ENCODE results near the gene FNDC3B. TPM values are rescaled to one million over a fixed set of nuclear protein-coding genes. Genes with fewer than 3 reads are reported as not detected.

The FNDC3B gene
- total and polyA plus RNA-seq, 2 donors (not counting 1 experiment from before 2014, with no cell fraction given), result 1.2 to 9.2 TPM

DNA sequence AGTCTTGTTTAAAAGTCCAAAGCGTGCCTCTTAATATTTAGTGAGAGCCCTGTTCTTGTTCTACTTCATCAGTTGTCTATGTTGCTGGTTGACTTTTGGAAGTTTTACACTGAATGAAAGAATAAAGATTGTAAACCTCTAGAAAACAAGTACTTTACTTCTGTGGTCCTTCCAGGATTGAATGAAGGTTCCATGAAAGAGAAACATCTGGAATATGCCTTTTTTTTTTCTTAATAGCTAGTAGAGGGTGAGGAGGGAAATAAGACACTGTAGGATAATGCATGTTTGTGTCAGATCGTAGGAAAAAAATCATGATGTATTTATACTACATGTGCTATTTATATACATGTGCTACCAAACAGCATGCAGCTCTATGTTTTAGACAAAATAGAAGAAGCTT is 205.9 kb downstream of the FNDC3B start:
- H3K4me1 ChIP-seq (ENCODE audit: control insufficient read depth in 2 of 2, insufficient read depth in 2 of 2, low read length in 2 of 2), result no peaks in the 10 kb centered on the region
- H3K9me3 ChIP-seq (ENCODE audit: control extremely low read depth in 1 of 3, control insufficient read depth in 2 of 3, insufficient read depth in 1 of 3, low read length in 2 of 3), result peaks cover 0 to 8% (median 5%) of the 10 kb centered on the region in 3 donors
- Mint-ChIP-seq H3K27me3 (no peaks in the 10 kb centered on the region), H3K27ac (no peak overlapping the region), H3K4me3 (no peak overlapping the region), H3K4me1 (no peaks in the 10 kb centered on the region), H3K9me3 (ENCODE audit: insufficient read depth) (peaks cover 14% of the 10 kb centered on the region)
- intact Hi-C loops (cut with micrococcal nuclease), result no loop called here
- H3K27ac ChIP-seq (ENCODE audit: low read length in 2 of 2), result no peak overlapping the region
- ATAC-seq (ENCODE audit: low read depth) (no peak), DNase-seq (no peak)
- H3K79me2 ChIP-seq (ENCODE audit: control insufficient read depth, insufficient read depth, low read length), result no peaks in the 10 kb centered on the region
- H2AFZ ChIP-seq (ENCODE audit: insufficient read depth, low read depth, low read length, poor library complexity, severe bottlenecking), result no peak overlapping the region
- no peaks in the 10 kb centered on the region for H3K36me3 ChIP-seq (replicated peaks in 1 of 2; ENCODE audit: control extremely low read depth in 1 of 2, control insufficient read depth in 1 of 2, extremely low read depth in 1 of 2, insufficient read depth in 2 of 2, low read length in 1 of 2)
- no peak overlapping the region for H3K9ac ChIP-seq (ENCODE audit: low read length)
- ChIA-PET POLR2A (no interaction called here), CTCF (no interaction called here)
- no peak for TF ChIP-seq EZH2 (IDR thresholded peaks at IDR 0.05; ENCODE audit: borderline replicate concordance, insufficient read depth, low read depth, low read length, poor library complexity, severe bottlenecking)
- TF ChIP-seq, protein P1, sequence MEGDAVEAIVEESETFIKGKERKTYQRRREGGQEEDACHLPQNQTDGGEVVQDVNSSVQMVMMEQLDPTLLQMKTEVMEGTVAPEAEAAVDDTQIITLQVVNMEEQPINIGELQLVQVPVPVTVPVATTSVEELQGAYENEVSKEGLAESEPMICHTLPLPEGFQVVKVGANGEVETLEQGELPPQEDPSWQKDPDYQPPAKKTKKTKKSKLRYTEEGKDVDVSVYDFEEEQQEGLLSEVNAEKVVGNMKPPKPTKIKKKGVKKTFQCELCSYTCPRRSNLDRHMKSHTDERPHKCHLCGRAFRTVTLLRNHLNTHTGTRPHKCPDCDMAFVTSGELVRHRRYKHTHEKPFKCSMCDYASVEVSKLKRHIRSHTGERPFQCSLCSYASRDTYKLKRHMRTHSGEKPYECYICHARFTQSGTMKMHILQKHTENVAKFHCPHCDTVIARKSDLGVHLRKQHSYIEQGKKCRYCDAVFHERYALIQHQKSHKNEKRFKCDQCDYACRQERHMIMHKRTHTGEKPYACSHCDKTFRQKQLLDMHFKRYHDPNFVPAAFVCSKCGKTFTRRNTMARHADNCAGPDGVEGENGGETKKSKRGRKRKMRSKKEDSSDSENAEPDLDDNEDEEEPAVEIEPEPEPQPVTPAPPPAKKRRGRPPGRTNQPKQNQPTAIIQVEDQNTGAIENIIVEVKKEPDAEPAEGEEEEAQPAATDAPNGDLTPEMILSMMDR (IDR thresholded peaks at IDR 0.05), result no peak
- H4K20me1 ChIP-seq (ENCODE audit: control insufficient read depth, insufficient read depth, low read length, poor library complexity, severe bottlenecking), result no peaks in the 10 kb centered on the region
- H3K27me3 ChIP-seq (replicated peaks in 1 of 4; ENCODE audit: control extremely low read depth in 1 of 4, control insufficient read depth in 3 of 4, insufficient read depth in 4 of 4, low read length in 3 of 4), result no peaks in the 10 kb centered on the region
- no peak overlapping the region for H3K4me2 ChIP-seq (replicated peaks; ENCODE audit: low read depth, low read length, poor library complexity, severe bottlenecking)
- no CpG with 5 or more reads among the region's 2 CpGs for WGBS (ENCODE audit: insufficient coverage)
- no peak overlapping the region for H3K4me3 ChIP-seq (ENCODE audit: control extremely low read depth in 1 of 5, extremely low read depth in 1 of 5, insufficient read depth in 1 of 5, low read depth in 2 of 5, low read length in 4 of 5)

DNA sequence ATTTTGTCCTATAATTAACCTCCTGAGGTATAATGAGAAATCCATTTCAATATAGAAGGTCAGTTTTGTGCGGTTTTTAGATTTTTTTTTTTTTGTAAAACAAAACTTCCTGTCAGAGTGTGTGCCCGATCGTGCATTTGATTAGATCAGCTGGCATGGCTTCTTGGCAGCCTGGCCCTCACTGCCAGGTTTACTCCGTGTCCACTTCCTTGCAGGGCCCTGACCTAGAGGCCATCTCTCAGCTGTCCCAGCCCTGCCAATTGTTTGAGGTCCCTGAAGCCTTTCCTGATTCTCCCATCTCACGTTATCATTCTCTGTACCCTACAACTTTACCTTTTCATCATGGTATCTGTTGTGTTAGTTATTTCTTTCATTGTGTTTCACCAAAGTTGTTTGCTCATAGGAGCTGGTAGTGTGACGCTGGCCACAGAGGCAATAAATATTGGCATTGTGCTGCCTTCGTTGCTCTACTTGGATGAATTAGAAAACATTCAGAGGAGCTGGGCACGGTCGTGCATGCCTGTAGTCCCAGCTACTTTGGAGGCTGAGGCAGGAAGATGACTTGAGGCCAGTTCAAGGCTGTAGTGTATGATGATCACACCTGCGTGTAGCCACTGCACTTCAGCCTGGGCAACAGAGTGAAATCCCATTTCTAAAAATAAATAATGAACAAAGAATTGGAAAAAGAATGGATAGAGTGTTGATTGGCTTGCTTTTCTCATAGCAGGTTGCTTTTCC is 206.9 kb downstream of the FNDC3B start:
- intact Hi-C loops (cut with micrococcal nuclease), result no loop called here
- TF ChIP-seq, protein P1 (IDR thresholded peaks at IDR 0.05), result no peak
- TF ChIP-seq EZH2 (IDR thresholded peaks at IDR 0.05; ENCODE audit: borderline replicate concordance, insufficient read depth, low read depth, low read length, poor library complexity, severe bottlenecking), result no peak
- Mint-ChIP-seq H3K27me3 (no peaks in the 10 kb centered on the region), H3K4me3 (no peak overlapping the region), H3K9me3 (ENCODE audit: insufficient read depth) (peaks cover 13% of the 10 kb centered on the region), H3K27ac (no peak overlapping the region), H3K4me1 (no peaks in the 10 kb centered on the region)
- DNase-seq (no peak), ATAC-seq (ENCODE audit: low read depth) (no peak)
- H2AFZ ChIP-seq (ENCODE audit: insufficient read depth, low read depth, low read length, poor library complexity, severe bottlenecking), result no peak overlapping the region
- H3K27me3 ChIP-seq (replicated peaks in 1 of 4; ENCODE audit: control extremely low read depth in 1 of 4, control insufficient read depth in 3 of 4, insufficient read depth in 4 of 4, low read length in 3 of 4), result no peaks in the 10 kb centered on the region
- H3K9me3 ChIP-seq (ENCODE audit: control extremely low read depth in 1 of 3, control insufficient read depth in 2 of 3, insufficient read depth in 1 of 3, low read length in 2 of 3), result peaks cover 0 to 8% (median 5%) of the 10 kb centered on the region in 3 donors
- ChIA-PET POLR2A (no interaction called here), CTCF (no interaction called here)
- H3K4me3 ChIP-seq (ENCODE audit: control extremely low read depth in 1 of 5, extremely low read depth in 1 of 5, insufficient read depth in 1 of 5, low read depth in 2 of 5, low read length in 4 of 5), result no peak overlapping the region
- no peak overlapping the region for H3K9ac ChIP-seq (ENCODE audit: low read length)
- WGBS (ENCODE audit: insufficient coverage), result 85% methylated on average over 7 of the region's 10 CpGs
- H3K4me1 ChIP-seq (ENCODE audit: control insufficient read depth in 2 of 2, insufficient read depth in 2 of 2, low read length in 2 of 2), result no peaks in the 10 kb centered on the region
- no peaks in the 10 kb centered on the region for H3K79me2 ChIP-seq (ENCODE audit: control insufficient read depth, insufficient read depth, low read length)
- H3K27ac ChIP-seq (ENCODE audit: low read length in 2 of 2), result no peak overlapping the region
- no peak overlapping the region for H3K4me2 ChIP-seq (replicated peaks; ENCODE audit: low read depth, low read length, poor library complexity, severe bottlenecking)
- no peaks in the 10 kb centered on the region for H4K20me1 ChIP-seq (ENCODE audit: control insufficient read depth, insufficient read depth, low read length, poor library complexity, severe bottlenecking)
- no peaks in the 10 kb centered on the region for H3K36me3 ChIP-seq (replicated peaks in 1 of 2; ENCODE audit: control extremely low read depth in 1 of 2, control insufficient read depth in 1 of 2, extremely low read depth in 1 of 2, insufficient read depth in 2 of 2, low read length in 1 of 2)

Data from B cell (primary cell).